ENCODE results near the gene RIGI. TPM values are rescaled to one million over a fixed set of nuclear protein-coding genes. Genes with fewer than 3 reads are reported as not detected.
A peak's percentile ranks its signal among the peaks of the same experiment; 100 is the strongest.

RIGI gene
- total RNA-seq, 1 experiment from 2014 or later, result 3.9 TPM

- Histone ChIP-seq H4K20me1 (ENCODE audit: insufficient read depth) (no peaks in the 10 kb centered on the region), H3K79me2 (ENCODE audit: low read depth) (no peaks in the 10 kb centered on the region), H3K9me3 (ENCODE audit: insufficient read depth, low read depth) (no peaks in the 10 kb centered on the region; the same call in 1 of the 2 replicates), H3F3A (ENCODE audit: insufficient read depth, low read depth) (no peaks in the 10 kb centered on the region; the same call in 1 of the 2 replicates), H3K27me3 (ENCODE audit: insufficient read depth, low read depth) (no peaks in the 10 kb centered on the region), H3K4me2 (no peak overlapping the region), H3K36me3 (ENCODE audit: low read depth) (no peaks in the 10 kb centered on the region), H3K27ac (no peak overlapping the region), H2AFZ (no peak overlapping the region), H3K4me1 (replicated peaks; ENCODE audit: insufficient read depth) (peaks cover 8% of the 10 kb centered on the region), H3K4me3 (no peak overlapping the region), H3K9me2 (ENCODE audit: insufficient read depth) (no peaks in the 10 kb centered on the region)
- POLR2A ChIA-PET (ENCODE audit: unreplicated experiment), result no interaction called here
- intact Hi-C loops (cut with micrococcal nuclease; ENCODE audit: unreplicated experiment), result no loop called here
- no peak for DNase-seq
- CTCF ChIA-PET, result no interaction called here
- no TSS peak for BruUV-seq (replicated peaks)
- TF ChIP-seq EZH2 (IDR thresholded peaks at IDR 0.05; ENCODE audit: low read depth) (no peak), CTCF (conservative IDR thresholded peaks at IDR 0.05) (no peak)
Measured at GRCh38 chr9:32503008-32503407, 23.0 kb downstream of the RIGI start.

- ChIA-PET CTCF (no interaction called here), POLR2A (ENCODE audit: unreplicated experiment) (no interaction called here)
- no peaks in the 10 kb centered on the region; the same call in 1 of the 2 replicates for H3F3A ChIP-seq (ENCODE audit: insufficient read depth, low read depth)
- no peaks in the 10 kb centered on the region for H3K36me3 ChIP-seq (ENCODE audit: low read depth)
- no TSS peak for BruUV-seq (replicated peaks)
- no peak overlapping the region for H3K27ac ChIP-seq
- H3K9me2 ChIP-seq (ENCODE audit: insufficient read depth), result no peaks in the 10 kb centered on the region
- H3K4me2 ChIP-seq, result no peak overlapping the region
- no peaks in the 10 kb centered on the region; the same call in 1 of the 2 replicates for H3K9me3 ChIP-seq (ENCODE audit: insufficient read depth, low read depth)
- H3K4me1 ChIP-seq (replicated peaks; ENCODE audit: insufficient read depth), result peaks cover 8% of the 10 kb centered on the region
- H3K27me3 ChIP-seq (ENCODE audit: insufficient read depth, low read depth), result no peaks in the 10 kb centered on the region
- H4K20me1 ChIP-seq (ENCODE audit: insufficient read depth), result no peaks in the 10 kb centered on the region
- no peak overlapping the region for H3K4me3 ChIP-seq
- intact Hi-C loops (cut with micrococcal nuclease; ENCODE audit: unreplicated experiment), result no loop called here
- no peak overlapping the region for H2AFZ ChIP-seq
- DNase-seq, result peak in 1 of 2 experiments; percentile 67
- H3K79me2 ChIP-seq (ENCODE audit: low read depth), result no peaks in the 10 kb centered on the region
- TF ChIP-seq CTCF (conservative IDR thresholded peaks at IDR 0.05), result no peak
- no peak for TF ChIP-seq EZH2 (IDR thresholded peaks at IDR 0.05; ENCODE audit: low read depth)
Measured at GRCh38 chr9:32502464-32502863, 23.5 kb downstream of the RIGI start.

GRCh38 chr9:32501868-32502267 lies 24.1 kb downstream of the RIGI start:
- no peak overlapping the region for H3K27ac ChIP-seq
- no peaks in the 10 kb centered on the region for H3K36me3 ChIP-seq (ENCODE audit: low read depth)

More at GRCh38 chr9:32501868-32502267, 24.1 kb downstream of the RIGI start:
- Histone ChIP-seq H2AFZ (no peak overlapping the region), H4K20me1 (ENCODE audit: insufficient read depth) (no peaks in the 10 kb centered on the region), H3K27me3 (ENCODE audit: insufficient read depth, low read depth) (no peaks in the 10 kb centered on the region), H3K79me2 (ENCODE audit: low read depth) (no peaks in the 10 kb centered on the region), H3K4me3 (no peak overlapping the region), H3K4me2 (no peak overlapping the region), H3K9me2 (ENCODE audit: insufficient read depth) (no peaks in the 10 kb centered on the region), H3K9me3 (ENCODE audit: insufficient read depth, low read depth) (no peaks in the 10 kb centered on the region; the same call in 1 of the 2 replicates), H3F3A (ENCODE audit: insufficient read depth, low read depth) (no peaks in the 10 kb centered on the region; the same call in 1 of the 2 replicates), H3K4me1 (replicated peaks; ENCODE audit: insufficient read depth) (peaks cover 8% of the 10 kb centered on the region)
- ChIA-PET CTCF (no interaction called here), POLR2A (ENCODE audit: unreplicated experiment) (no interaction called here)
- no peak for TF ChIP-seq EZH2 (IDR thresholded peaks at IDR 0.05; ENCODE audit: low read depth)
- TF ChIP-seq CTCF (conservative IDR thresholded peaks at IDR 0.05), result no peak
- intact Hi-C loops (cut with micrococcal nuclease; ENCODE audit: unreplicated experiment), result no loop called here
- BruUV-seq (replicated peaks), result no TSS peak
- DNase-seq, result no peak
